Muscle layer of duodenum (tissue), 2 donors: ENCODE measurements around the gene PHKB.
"Not testable (repeated sequence)": the region's sequence is repeated elsewhere in the genome, so short reads cannot be mapped to it uniquely, and the experiment has no call there.

Experiments
- H3K27ac ChIP-seq: one replicate; pipeline ENCODE4 v1.7.0; 2013; ENCODE audit warnings: mild to moderate bottlenecking, low read length
- H3K27me3 ChIP-seq: one replicate; pipeline ENCODE4 v1.7.0; 2013; ENCODE audit warnings: low read depth, mild to moderate bottlenecking, control low read depth, low read length
- H3K36me3 ChIP-seq, 2 donors: one replicate each; pipeline ENCODE4 v1.7.0; 2013; ENCODE audit warnings: low read length in 2 of 2, control low read depth in 1 of 2, mild to moderate bottlenecking in 1 of 2; ENCODE audit not compliant: insufficient read depth in 2 of 2, control insufficient read depth in 1 of 2
- H3K4me1 ChIP-seq, 2 donors: one replicate each; pipeline ENCODE4 v1.7.0; 2013; ENCODE audit warnings: low read length in 2 of 2, mild to moderate bottlenecking in 2 of 2, control low read depth in 1 of 2, moderate library complexity in 1 of 2; ENCODE audit not compliant: insufficient read depth in 2 of 2, control insufficient read depth in 1 of 2
- H3K4me3 ChIP-seq, 2 donors: one replicate each; pipeline ENCODE4 v1.7.0; 2013; ENCODE audit warnings: low read length in 2 of 2, low read depth in 1 of 2, mild to moderate bottlenecking in 1 of 2
- H3K9me3 ChIP-seq, 2 donors: one replicate each; pipeline ENCODE4 v1.7.0; 2013; ENCODE audit warnings: low read length in 2 of 2, control low read depth in 1 of 2, mild to moderate bottlenecking in 1 of 2; ENCODE audit not compliant: control insufficient read depth in 1 of 2
- donor health status: healthy.

Gene PHKB

GRCh38 chr16:47511882-47512281 is 50.8 kb downstream of the PHKB start:
- Histone ChIP-seq H3K27ac (no peak overlapping the region), H3K4me1 (no peaks in the 10 kb centered on the region), H3K4me3 (no peak overlapping the region), H3K27me3 (no peaks in the 10 kb centered on the region), H3K9me3 (no peaks in the 10 kb centered on the region), H3K36me3 (peaks cover 18 to 41% of the 10 kb centered on the region in 2 donors)

GRCh38 chr16:47519037-47519436 is 57.9 kb downstream of the PHKB start:
- peaks cover 12 to 22% of the 10 kb centered on the region in 2 donors for H3K36me3 ChIP-seq
- H3K4me3 ChIP-seq, result no peak overlapping the region
- no peaks in the 10 kb centered on the region for H3K4me1 ChIP-seq
- H3K27me3 ChIP-seq, result no peaks in the 10 kb centered on the region
- no peak overlapping the region for H3K27ac ChIP-seq
- H3K9me3 ChIP-seq, result no peaks in the 10 kb centered on the region

GRCh38 chr16:47519546-47519945 is 58.4 kb downstream of the PHKB start:
- Histone ChIP-seq H3K36me3 (peaks cover 8 to 17% of the 10 kb centered on the region in 2 donors), H3K9me3 (no peaks in the 10 kb centered on the region), H3K4me3 (no peak overlapping the region), H3K27me3 (no peaks in the 10 kb centered on the region), H3K4me1 (no peaks in the 10 kb centered on the region), H3K27ac (no peak overlapping the region)

- Histone ChIP-seq H3K4me1 (no peaks in the 10 kb centered on the region), H3K36me3 (peaks cover 8 to 17% of the 10 kb centered on the region in 2 donors), H3K9me3 (no peaks in the 10 kb centered on the region), H3K27me3 (no peaks in the 10 kb centered on the region), H3K4me3 (no peak overlapping the region), H3K27ac (no peak overlapping the region)
These were observed 59.0 kb downstream of the PHKB start for GRCh38 chr16:47519996-47520679.

GRCh38 chr16:47523342-47524006 is 62.3 kb downstream of the PHKB start:
- Histone ChIP-seq H3K9me3 (no peaks in the 10 kb centered on the region), H3K4me1 (no peaks in the 10 kb centered on the region), H3K4me3 (no peak overlapping the region), H3K27ac (no peak overlapping the region), H3K36me3 (no peaks in the 10 kb centered on the region), H3K27me3 (no peaks in the 10 kb centered on the region)

GRCh38 chr16:47524007-47524405 is 62.9 kb downstream of the PHKB start:
- H3K9me3 ChIP-seq, result no peaks in the 10 kb centered on the region
- no peaks in the 10 kb centered on the region for H3K27me3 ChIP-seq
- H3K36me3 ChIP-seq, result peaks cover 0 to 3% of the 10 kb centered on the region in 2 donors
- no peak overlapping the region for H3K27ac ChIP-seq
- H3K4me3 ChIP-seq, result no peak overlapping the region
- no peaks in the 10 kb centered on the region for H3K4me1 ChIP-seq

- peaks cover 5 to 9% of the 10 kb centered on the region in 2 donors for H3K36me3 ChIP-seq
- no peaks in the 10 kb centered on the region for H3K9me3 ChIP-seq
- no peaks in the 10 kb centered on the region for H3K4me1 ChIP-seq
- no peak overlapping the region for H3K4me3 ChIP-seq
- H3K27ac ChIP-seq, result no peak overlapping the region
- no peaks in the 10 kb centered on the region for H3K27me3 ChIP-seq
These were observed 67.3 kb downstream of the PHKB start for GRCh38 chr16:47528431-47528830.

GRCh38 chr16:47533744-47534292 is 72.7 kb downstream of the PHKB start:
- Histone ChIP-seq H3K9me3 (no peaks in the 10 kb centered on the region), H3K4me3 (no peak overlapping the region), H3K27me3 (no peaks in the 10 kb centered on the region), H3K27ac (no peak overlapping the region), H3K36me3 (peaks cover 11 to 13% of the 10 kb centered on the region in 2 donors), H3K4me1 (no peaks in the 10 kb centered on the region)

- Histone ChIP-seq H3K27me3 (no peaks in the 10 kb centered on the region), H3K4me3 (no peak overlapping the region), H3K36me3 (peaks cover 6 to 9% of the 10 kb centered on the region in 2 donors), H3K27ac (no peak overlapping the region), H3K9me3 (peaks cover 0 to 12% of the 10 kb centered on the region in 2 donors), H3K4me1 (no peaks in the 10 kb centered on the region)
These were observed 77.3 kb downstream of the PHKB start for GRCh38 chr16:47538472-47538871.

- not testable (repeated sequence) for H3K27ac ChIP-seq, H3K4me1 ChIP-seq, H3K4me3 ChIP-seq, H3K36me3 ChIP-seq, H3K27me3 ChIP-seq
- peaks cover 0 to 12% of the 10 kb centered on the region in 2 donors for H3K9me3 ChIP-seq
These were observed 78.9 kb downstream of the PHKB start for GRCh38 chr16:47539707-47540670.

GRCh38 chr16:47541135-47541534 is 80.0 kb downstream of the PHKB start:
- not testable (repeated sequence) for H3K27ac ChIP-seq, H3K4me3 ChIP-seq, H3K27me3 ChIP-seq, H3K4me1 ChIP-seq, H3K36me3 ChIP-seq
- peaks cover 0 to 12% of the 10 kb centered on the region in 2 donors for H3K9me3 ChIP-seq
